HFFc6 (cell line): Measurements from ENCODE around the gene ARFRP1. TPM values are rescaled to one million over a fixed set of nuclear protein-coding genes. Genes with fewer than 3 reads are reported as not detected.

Source experiments
- DNase-seq: peaks from one replicate; pipeline ENCODE4 v3.0.0-alpha.2; 2018
- H3K27ac Mint-ChIP-seq: 2 replicates; pipeline ENCODE4 v1.8.0; 2020; ENCODE audit warnings: mild to moderate bottlenecking, mixed read lengths
- H3K27me3 Mint-ChIP-seq: 2 replicates; pipeline ENCODE4 v1.8.0; 2021; ENCODE audit warnings: mild to moderate bottlenecking, moderate library complexity, mixed read lengths; ENCODE audit not compliant: insufficient read depth
- H3K36me3 Mint-ChIP-seq: 2 replicates; pipeline ENCODE4 v1.8.0; 2021; ENCODE audit warnings: low read depth, mixed read lengths
- H3K4me1 Mint-ChIP-seq: 2 replicates; pipeline ENCODE4 v1.8.0; 2020; ENCODE audit warnings: low read depth, mixed read lengths
- H3K4me3 Mint-ChIP-seq: 2 replicates; pipeline ENCODE4 v1.8.0; 2020; ENCODE audit warnings: mild to moderate bottlenecking, moderate library complexity, mixed read lengths
- H3K9me3 Mint-ChIP-seq: 2 replicates; pipeline ENCODE4 v1.8.0; 2020; ENCODE audit warnings: mild to moderate bottlenecking, mixed read lengths
- long read RNA-seq: library from polyadenylated mRNA; unstranded; transcript quantifications from one replicate; pipeline ENCODE4 v2.0.0, GENCODE V29; 2019
- total RNA-seq, 6 experiments: library from RNA; stranded (reverse); fragmentation: NEBNext Ultra II Directional; extraction: Animal tissue kit (Norgen Biotek cat#: 25700); gene quantifications; 2 replicates in 1 of 6; 3 replicates in 5 of 6; pipeline ENCODE4 v1.2.3, GENCODE V29; 2021
- TF ChIP-seq, protein P1 (sequence below): fragments of 200-600 bp; sonication (generic); IDR thresholded peaks from 2 replicates; pipeline ENCODE4 v1.5.0; 2021; ENCODE audit warnings: antibody characterized with exemption, mild to moderate bottlenecking

ARFRP1 gene, protein sequence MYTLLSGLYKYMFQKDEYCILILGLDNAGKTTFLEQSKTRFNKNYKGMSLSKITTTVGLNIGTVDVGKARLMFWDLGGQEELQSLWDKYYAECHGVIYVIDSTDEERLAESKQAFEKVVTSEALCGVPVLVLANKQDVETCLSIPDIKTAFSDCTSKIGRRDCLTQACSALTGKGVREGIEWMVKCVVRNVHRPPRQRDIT
- 10 to 100 TPM; 35.1 to 44.2 (median 37.4) TPM for total RNA-seq
- long read RNA-seq, transcript ARFRP1-214 (8 exons, 2,559 nt): major isoform, 25 of 66 reads
- long read RNA-seq, partial matches to known transcripts: 8 of 66 reads
- long read RNA-seq, other reads (novel, unspliced or antisense): 28 of 66 reads

DNA sequence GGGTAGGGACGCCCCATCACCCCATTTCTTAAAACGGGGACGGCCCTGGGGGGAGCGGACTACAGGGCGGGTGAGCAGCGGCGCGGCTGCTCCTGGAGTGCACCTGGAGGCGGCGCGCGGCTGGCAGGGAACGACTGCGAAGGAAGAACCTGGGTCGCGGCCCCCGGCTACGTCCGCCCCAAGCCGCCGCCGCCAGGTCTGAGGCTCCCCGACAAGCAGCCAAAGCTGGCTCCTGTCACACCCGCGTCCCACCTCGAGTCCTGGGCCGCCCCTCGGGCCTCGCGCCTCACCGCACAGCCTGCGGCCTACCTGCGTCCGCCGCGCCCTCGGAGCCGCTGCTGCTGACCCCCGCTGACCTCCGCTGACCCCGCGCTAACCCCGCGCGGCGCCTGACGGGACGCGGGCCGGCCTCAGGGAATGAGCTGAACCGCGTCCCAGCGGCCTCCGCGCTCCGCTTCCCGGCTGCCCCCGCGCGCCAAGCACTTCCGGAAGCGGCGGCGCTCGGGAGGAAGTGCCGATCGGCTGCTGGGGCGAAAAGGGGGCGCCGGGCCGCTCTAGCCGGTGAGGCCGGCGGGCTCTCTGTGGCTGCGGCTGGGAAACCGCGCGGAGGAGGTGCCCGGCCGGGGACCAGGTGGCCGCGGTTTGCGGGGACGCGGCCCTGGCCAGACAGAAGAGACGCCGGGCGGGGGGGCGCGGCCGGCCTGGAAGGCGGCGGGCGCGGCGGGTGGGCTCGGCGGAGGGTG lies at the start of gene ARFRP1, which contains the start of gene ZGPAT:
Gene ARFRP1, minus strand, starts transcription at position 419 of the 743 bp plus-strand sequence. CDS start 885 bp downstream, outside the sequence.
Gene ZGPAT, plus strand, starts transcription at position 482 of the 743 bp plus-strand sequence. CDS start 542 bp downstream, outside the sequence.
- H3K27me3 Mint-ChIP-seq: peaks cover 2% of the 10 kb centered on the region; the same call in 1 of the 2 replicates
- peaks cover 6% of the 10 kb centered on the region for H3K9me3 Mint-ChIP-seq
- DNase-seq: peak; percentile 58
- H3K36me3 Mint-ChIP-seq: peaks cover 44% of the 10 kb centered on the region
- TF ChIP-seq, protein P1, sequence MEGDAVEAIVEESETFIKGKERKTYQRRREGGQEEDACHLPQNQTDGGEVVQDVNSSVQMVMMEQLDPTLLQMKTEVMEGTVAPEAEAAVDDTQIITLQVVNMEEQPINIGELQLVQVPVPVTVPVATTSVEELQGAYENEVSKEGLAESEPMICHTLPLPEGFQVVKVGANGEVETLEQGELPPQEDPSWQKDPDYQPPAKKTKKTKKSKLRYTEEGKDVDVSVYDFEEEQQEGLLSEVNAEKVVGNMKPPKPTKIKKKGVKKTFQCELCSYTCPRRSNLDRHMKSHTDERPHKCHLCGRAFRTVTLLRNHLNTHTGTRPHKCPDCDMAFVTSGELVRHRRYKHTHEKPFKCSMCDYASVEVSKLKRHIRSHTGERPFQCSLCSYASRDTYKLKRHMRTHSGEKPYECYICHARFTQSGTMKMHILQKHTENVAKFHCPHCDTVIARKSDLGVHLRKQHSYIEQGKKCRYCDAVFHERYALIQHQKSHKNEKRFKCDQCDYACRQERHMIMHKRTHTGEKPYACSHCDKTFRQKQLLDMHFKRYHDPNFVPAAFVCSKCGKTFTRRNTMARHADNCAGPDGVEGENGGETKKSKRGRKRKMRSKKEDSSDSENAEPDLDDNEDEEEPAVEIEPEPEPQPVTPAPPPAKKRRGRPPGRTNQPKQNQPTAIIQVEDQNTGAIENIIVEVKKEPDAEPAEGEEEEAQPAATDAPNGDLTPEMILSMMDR: no peak
- peak within 1 kb of the TSS; percentile 94 for H3K4me3 Mint-ChIP-seq
- H3K27ac Mint-ChIP-seq: peak within 1 kb of the TSS; percentile 79
- H3K4me1 Mint-ChIP-seq: peaks cover 33% of the 10 kb centered on the region

DNA sequence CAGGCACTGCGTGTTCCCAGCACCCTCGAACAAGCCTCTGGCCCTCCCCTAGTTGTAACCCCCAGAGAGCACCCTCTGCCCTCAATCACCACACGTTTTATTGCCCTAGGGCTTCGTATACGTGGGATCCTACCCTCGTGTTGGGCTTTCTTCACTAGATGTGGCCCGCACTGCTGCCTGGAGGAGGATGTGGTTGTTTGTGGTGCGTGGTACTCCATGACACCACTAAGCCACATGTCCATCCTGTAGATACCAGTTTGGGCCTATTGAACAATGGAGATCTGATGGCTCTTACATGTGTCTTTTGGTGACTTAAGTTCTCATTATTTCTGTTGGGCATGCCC lies 48.8 kb upstream of the ARFRP1 start:
- Mint-ChIP-seq H3K36me3 (no peaks in the 10 kb centered on the region), H3K27me3 (peaks cover 23% of the 10 kb centered on the region), H3K9me3 (no peaks in the 10 kb centered on the region), H3K4me1 (no peaks in the 10 kb centered on the region), H3K27ac (no peak overlapping the region), H3K4me3 (no peak overlapping the region)
- TF ChIP-seq, protein P1: no peak
- no peak for DNase-seq

DNA sequence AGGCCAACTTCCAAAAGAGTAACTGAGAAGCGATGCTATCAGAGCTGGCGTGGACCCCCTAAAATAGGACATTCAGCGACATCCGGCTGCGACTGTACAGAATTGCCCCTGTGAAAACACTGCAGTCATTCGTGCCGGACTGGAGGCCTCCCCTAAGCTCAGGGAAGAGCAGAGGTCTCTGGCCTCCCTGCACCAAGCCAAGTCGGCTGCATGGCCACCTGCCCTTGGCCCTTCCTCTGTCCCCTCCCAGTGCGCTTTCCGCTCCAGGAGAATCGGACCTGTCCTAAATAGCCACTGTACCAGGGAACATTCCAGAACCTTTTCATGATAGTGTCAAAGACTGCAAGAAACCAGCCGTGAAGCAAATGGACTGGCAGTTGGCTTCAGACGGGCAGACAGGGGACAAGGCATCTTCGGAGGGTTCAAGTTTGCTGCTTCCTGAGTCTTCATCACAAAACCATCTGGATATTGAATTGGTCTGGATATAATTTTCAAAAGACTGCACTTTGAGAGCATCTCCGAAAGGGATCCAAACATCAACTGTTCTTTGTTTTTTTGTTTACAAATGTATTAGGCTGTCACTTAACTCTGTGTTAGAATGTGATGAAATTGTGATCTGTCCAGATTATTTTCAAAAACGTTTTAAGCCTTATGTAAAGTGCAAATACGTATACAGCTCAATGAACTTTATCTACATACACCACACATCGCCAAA lies 48.3 kb upstream of the ARFRP1 start:
- TF ChIP-seq, protein P1: no peak
- no peak for DNase-seq
- H3K36me3 Mint-ChIP-seq: no peaks in the 10 kb centered on the region
- H3K27me3 Mint-ChIP-seq: peaks cover 23% of the 10 kb centered on the region
- H3K9me3 Mint-ChIP-seq: no peaks in the 10 kb centered on the region
- H3K4me3 Mint-ChIP-seq: no peak overlapping the region
- no peaks in the 10 kb centered on the region for H3K4me1 Mint-ChIP-seq
- H3K27ac Mint-ChIP-seq: no peak overlapping the region

DNA sequence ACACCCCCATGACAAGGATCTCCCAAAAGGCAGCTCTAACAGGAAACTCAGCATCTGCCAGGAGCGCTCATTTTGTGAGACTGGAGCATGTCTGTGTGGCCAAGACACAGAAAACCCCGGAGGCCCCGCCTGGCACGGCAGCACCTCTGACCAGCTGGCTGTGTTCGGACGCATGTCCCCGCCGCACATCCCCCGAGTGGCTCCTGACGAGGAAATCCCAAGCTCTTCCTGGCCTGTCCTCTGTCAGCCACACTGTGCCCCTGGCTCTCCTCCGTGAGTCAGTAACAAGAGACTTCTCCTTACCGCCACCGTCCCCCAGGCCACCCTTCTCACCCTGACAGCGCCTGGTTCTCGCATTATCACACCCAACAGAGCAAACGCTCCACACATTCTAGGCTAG lies 46.2 kb upstream of the ARFRP1 start:
- TF ChIP-seq, protein P1: no peak
- no peak overlapping the region for H3K4me3 Mint-ChIP-seq
- no peaks in the 10 kb centered on the region for H3K9me3 Mint-ChIP-seq
- H3K27me3 Mint-ChIP-seq: peaks cover 20% of the 10 kb centered on the region
- no peaks in the 10 kb centered on the region for H3K4me1 Mint-ChIP-seq
- DNase-seq: no peak
- no peak overlapping the region for H3K27ac Mint-ChIP-seq
- no peaks in the 10 kb centered on the region for H3K36me3 Mint-ChIP-seq

DNA sequence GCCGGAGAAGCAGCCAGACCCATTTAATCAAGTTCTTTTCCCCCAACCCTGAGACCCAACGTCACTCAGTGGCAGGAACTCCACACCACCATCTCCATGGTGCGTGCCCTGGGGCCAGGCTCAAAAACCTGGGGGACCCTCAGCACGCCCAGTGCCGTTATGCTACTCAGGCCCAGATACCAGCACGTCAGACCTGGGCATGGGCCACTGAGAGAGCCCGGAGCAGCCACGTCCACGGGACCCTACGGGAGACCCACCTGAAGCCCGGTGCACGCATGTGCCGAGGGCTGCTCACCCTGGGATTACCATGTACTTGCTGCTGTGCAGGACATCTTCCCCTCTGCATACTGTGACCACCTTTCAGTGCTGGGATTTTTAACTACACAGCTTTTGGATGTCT lies 45.6 kb upstream of the ARFRP1 start:
- DNase-seq: no peak
- H3K4me3 Mint-ChIP-seq: no peak overlapping the region

More for the DNA sequence above, 45.6 kb upstream of the ARFRP1 start:
- TF ChIP-seq, protein P1: no peak
- Mint-ChIP-seq H3K27ac (no peak overlapping the region), H3K36me3 (no peaks in the 10 kb centered on the region), H3K9me3 (no peaks in the 10 kb centered on the region), H3K4me1 (no peaks in the 10 kb centered on the region), H3K27me3 (peaks cover 15% of the 10 kb centered on the region)
